Measurements from ENCODE around the gene NIBAN1. TPM values are rescaled to one million over a fixed set of nuclear protein-coding genes. Genes with fewer than 3 reads are reported as not detected.

Gene NIBAN1
- total RNA-seq, 1 donor, result 66.2 TPM

DNA sequence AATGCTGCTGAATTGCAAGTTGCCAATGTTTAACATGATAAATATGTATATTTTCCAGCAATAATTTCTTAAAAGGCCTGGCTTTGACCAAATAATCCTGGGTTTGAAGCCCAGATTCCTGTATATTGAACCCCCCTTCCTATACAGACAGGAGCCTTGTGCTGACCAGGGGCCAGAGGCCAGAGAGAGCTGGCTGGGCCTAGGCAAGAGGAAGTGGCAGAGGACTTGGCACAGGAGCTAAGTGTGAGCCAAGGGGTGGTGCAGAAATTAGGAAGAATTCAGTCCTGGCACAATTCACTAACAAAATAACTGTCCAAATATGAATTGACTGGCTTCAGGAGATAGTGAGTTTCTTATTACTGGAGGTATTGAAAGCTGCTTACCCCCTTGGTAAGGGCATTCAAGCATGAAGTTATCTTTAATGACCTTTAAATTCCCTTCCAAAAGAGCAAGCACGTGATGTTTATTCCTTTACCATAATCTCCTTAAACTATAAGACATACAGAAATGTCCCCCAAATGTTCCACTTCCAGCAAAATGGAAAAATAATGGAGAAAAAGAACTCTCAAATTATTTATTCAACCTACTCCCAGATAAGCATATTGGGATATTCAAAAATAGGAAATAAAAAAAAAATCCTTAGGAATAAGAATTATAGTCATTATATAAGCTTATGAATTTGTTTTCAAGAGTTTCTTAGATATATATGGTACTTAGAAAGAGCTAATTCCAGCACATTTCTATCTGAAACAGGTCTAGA, 26.6 kb downstream of the NIBAN1 start:
- H3K27me3 ChIP-seq (ENCODE audit: insufficient read depth, low read length), result no peaks in the 10 kb centered on the region
- TF ChIP-seq, protein P1, sequence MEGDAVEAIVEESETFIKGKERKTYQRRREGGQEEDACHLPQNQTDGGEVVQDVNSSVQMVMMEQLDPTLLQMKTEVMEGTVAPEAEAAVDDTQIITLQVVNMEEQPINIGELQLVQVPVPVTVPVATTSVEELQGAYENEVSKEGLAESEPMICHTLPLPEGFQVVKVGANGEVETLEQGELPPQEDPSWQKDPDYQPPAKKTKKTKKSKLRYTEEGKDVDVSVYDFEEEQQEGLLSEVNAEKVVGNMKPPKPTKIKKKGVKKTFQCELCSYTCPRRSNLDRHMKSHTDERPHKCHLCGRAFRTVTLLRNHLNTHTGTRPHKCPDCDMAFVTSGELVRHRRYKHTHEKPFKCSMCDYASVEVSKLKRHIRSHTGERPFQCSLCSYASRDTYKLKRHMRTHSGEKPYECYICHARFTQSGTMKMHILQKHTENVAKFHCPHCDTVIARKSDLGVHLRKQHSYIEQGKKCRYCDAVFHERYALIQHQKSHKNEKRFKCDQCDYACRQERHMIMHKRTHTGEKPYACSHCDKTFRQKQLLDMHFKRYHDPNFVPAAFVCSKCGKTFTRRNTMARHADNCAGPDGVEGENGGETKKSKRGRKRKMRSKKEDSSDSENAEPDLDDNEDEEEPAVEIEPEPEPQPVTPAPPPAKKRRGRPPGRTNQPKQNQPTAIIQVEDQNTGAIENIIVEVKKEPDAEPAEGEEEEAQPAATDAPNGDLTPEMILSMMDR (IDR thresholded peaks at IDR 0.05; ENCODE audit: extremely low read depth, low read depth, low read length), result no peak
- H3K4me2 ChIP-seq (ENCODE audit: insufficient read depth, low read length), result no peak overlapping the region
- no peaks in the 10 kb centered on the region for H3K4me1 ChIP-seq (ENCODE audit: insufficient read depth, low read length)
- H2AFZ ChIP-seq (ENCODE audit: low read length), result peak overlapping the region; percentile 9
- no peaks in the 10 kb centered on the region for H3K36me3 ChIP-seq (ENCODE audit: insufficient read depth, low read length)
- H3K79me2 ChIP-seq (ENCODE audit: insufficient read depth, low read length), result no peaks in the 10 kb centered on the region
- DNase-seq (ENCODE audit: insufficient read length, low spot score, missing footprints), result no peak
- H3K9me3 ChIP-seq (ENCODE audit: low read depth, low read length), result no peaks in the 10 kb centered on the region
- no peak overlapping the region for H3K27ac ChIP-seq (ENCODE audit: low read depth, low read length)
- H3K4me3 ChIP-seq (ENCODE audit: insufficient read depth, low read length), result no peak overlapping the region
- H4K20me1 ChIP-seq (ENCODE audit: insufficient read depth, low read length), result no peaks in the 10 kb centered on the region

DNA sequence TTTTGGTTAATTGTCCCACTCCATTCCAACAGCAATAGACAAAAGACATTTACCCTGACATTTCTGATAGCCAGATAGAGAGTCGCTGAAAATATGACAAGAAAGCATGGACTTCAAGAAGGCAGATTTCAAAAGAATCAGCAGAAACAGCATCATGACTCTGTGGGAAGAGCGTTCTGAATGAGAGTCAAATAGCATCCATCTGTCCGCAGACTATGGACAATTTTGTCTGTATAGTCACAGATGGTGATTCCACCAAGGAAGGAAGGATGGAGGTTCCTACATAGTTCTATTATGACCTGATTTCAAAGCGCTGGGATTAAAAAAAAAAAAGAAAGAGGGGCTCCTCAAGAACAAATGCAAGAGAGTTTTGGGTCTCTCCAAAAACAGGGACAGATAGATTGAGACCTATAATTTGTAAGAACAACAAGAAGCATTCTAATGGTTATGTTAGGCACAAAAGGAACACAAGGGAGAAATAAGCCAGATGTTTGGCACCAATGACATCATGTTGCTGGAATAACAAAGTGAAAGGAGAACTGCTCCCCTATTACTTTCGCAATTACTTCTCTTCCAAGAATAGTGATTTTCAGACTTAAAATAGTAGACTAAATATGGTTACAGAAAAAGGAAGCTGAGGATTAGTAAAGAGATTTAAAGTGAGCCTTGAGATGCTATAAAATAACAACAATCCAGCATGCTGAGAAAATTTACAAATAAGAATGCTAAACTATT, 28.5 kb downstream of the NIBAN1 start:
- no peaks in the 10 kb centered on the region for H4K20me1 ChIP-seq (ENCODE audit: insufficient read depth, low read length)
- peak; percentile 58 for DNase-seq (ENCODE audit: insufficient read length, low spot score, missing footprints)
- no peak overlapping the region for H2AFZ ChIP-seq (ENCODE audit: low read length)
- H3K4me1 ChIP-seq (ENCODE audit: insufficient read depth, low read length), result no peaks in the 10 kb centered on the region
- TF ChIP-seq, protein P1 (IDR thresholded peaks at IDR 0.05; ENCODE audit: extremely low read depth, low read depth, low read length), result no peak
- no peaks in the 10 kb centered on the region for H3K36me3 ChIP-seq (ENCODE audit: insufficient read depth, low read length)
- no peak overlapping the region for H3K4me2 ChIP-seq (ENCODE audit: insufficient read depth, low read length)
- H3K27me3 ChIP-seq (ENCODE audit: insufficient read depth, low read length), result no peaks in the 10 kb centered on the region
- H3K79me2 ChIP-seq (ENCODE audit: insufficient read depth, low read length), result no peaks in the 10 kb centered on the region
- H3K27ac ChIP-seq (ENCODE audit: low read depth, low read length), result no peak overlapping the region
- H3K9me3 ChIP-seq (ENCODE audit: low read depth, low read length), result no peaks in the 10 kb centered on the region
- no peak overlapping the region for H3K4me3 ChIP-seq (ENCODE audit: insufficient read depth, low read length)

- no peaks in the 10 kb centered on the region for H3K9me3 ChIP-seq (ENCODE audit: low read depth, low read length)
- no peak for DNase-seq (ENCODE audit: insufficient read length, low spot score, missing footprints)
- no peak overlapping the region for H3K4me2 ChIP-seq (ENCODE audit: insufficient read depth, low read length)
- TF ChIP-seq, protein P1 (IDR thresholded peaks at IDR 0.05; ENCODE audit: extremely low read depth, low read depth, low read length), result no peak
- H3K4me1 ChIP-seq (ENCODE audit: insufficient read depth, low read length), result peaks cover 2% of the 10 kb centered on the region
- H4K20me1 ChIP-seq (ENCODE audit: insufficient read depth, low read length), result no peaks in the 10 kb centered on the region
- H3K27me3 ChIP-seq (ENCODE audit: insufficient read depth, low read length), result peaks cover under 1% of the 10 kb centered on the region
- no peaks in the 10 kb centered on the region for H3K79me2 ChIP-seq (ENCODE audit: insufficient read depth, low read length)
- H3K27ac ChIP-seq (ENCODE audit: low read depth, low read length), result no peak overlapping the region
- no peak overlapping the region for H3K4me3 ChIP-seq (ENCODE audit: insufficient read depth, low read length)
- no peaks in the 10 kb centered on the region for H3K36me3 ChIP-seq (ENCODE audit: insufficient read depth, low read length)
- H2AFZ ChIP-seq (ENCODE audit: low read length), result no peak overlapping the region
These were observed 29.3 kb downstream of the NIBAN1 start for GRCh38 chr1:184945029-184945428.

GRCh38 chr1:184943998-184944397, 30.3 kb downstream of the NIBAN1 start:
- H3K27ac ChIP-seq (ENCODE audit: low read depth, low read length), result no peak overlapping the region
- no peaks in the 10 kb centered on the region for H3K36me3 ChIP-seq (ENCODE audit: insufficient read depth, low read length)
- peaks cover 6% of the 10 kb centered on the region for H3K27me3 ChIP-seq (ENCODE audit: insufficient read depth, low read length)
- no peak for DNase-seq (ENCODE audit: insufficient read length, low spot score, missing footprints)
- no peak overlapping the region for H3K4me3 ChIP-seq (ENCODE audit: insufficient read depth, low read length)
- no peaks in the 10 kb centered on the region for H3K79me2 ChIP-seq (ENCODE audit: insufficient read depth, low read length)
- no peaks in the 10 kb centered on the region for H4K20me1 ChIP-seq (ENCODE audit: insufficient read depth, low read length)
- no peak overlapping the region for H3K4me2 ChIP-seq (ENCODE audit: insufficient read depth, low read length)
- TF ChIP-seq, protein P1 (IDR thresholded peaks at IDR 0.05; ENCODE audit: extremely low read depth, low read depth, low read length), result no peak
- H3K9me3 ChIP-seq (ENCODE audit: low read depth, low read length), result no peaks in the 10 kb centered on the region
- H3K4me1 ChIP-seq (ENCODE audit: insufficient read depth, low read length), result peaks cover 2% of the 10 kb centered on the region
- no peak overlapping the region for H2AFZ ChIP-seq (ENCODE audit: low read length)

Measured in osteoblast (primary cell).